Trophoblast cell (in vitro differentiated cells and primary cell): ENCODE data around the gene P2RY6.

Experiments used
- DNase-seq, 2 donors: peaks; one replicate each; pipeline ENCODE4 v3.0.0-alpha.2; 2016
- H2AFZ ChIP-seq: 2 replicates; pipeline ENCODE4 v1.6.1; 2013; ENCODE audit warnings: low read length, moderate library complexity, mild to moderate bottlenecking; ENCODE audit not compliant: insufficient read depth, poor library complexity
- H2AK5ac ChIP-seq: 2 replicates; pipeline ENCODE4 v1.6.1; 2013; ENCODE audit warnings: mild to moderate bottlenecking, low read length
- H2BK120ac ChIP-seq: 2 replicates; pipeline ENCODE4 v1.6.1; 2013; ENCODE audit warnings: low read length, mild to moderate bottlenecking, moderate library complexity; ENCODE audit not compliant: insufficient read depth, poor library complexity
- H2BK12ac ChIP-seq: 2 replicates; pipeline ENCODE4 v1.6.1; 2013; ENCODE audit warnings: mild to moderate bottlenecking, low read length, moderate library complexity
- H2BK5ac ChIP-seq: 2 replicates; pipeline ENCODE4 v1.6.1; 2013; ENCODE audit warnings: low read length, low read depth, moderate library complexity, mild to moderate bottlenecking; ENCODE audit not compliant: poor library complexity
- H3K14ac ChIP-seq: 2 replicates; pipeline ENCODE4 v1.6.1; 2013; ENCODE audit warnings: mild to moderate bottlenecking, low read length
- H3K18ac ChIP-seq: 2 replicates; pipeline ENCODE4 v1.6.1; 2013; ENCODE audit warnings: mild to moderate bottlenecking, low read length
- H3K23ac ChIP-seq: 2 replicates; pipeline ENCODE4 v1.6.1; 2013; ENCODE audit warnings: low read length
- H3K27ac ChIP-seq: 2 replicates; pipeline ENCODE4 v1.5.1; 2013; ENCODE audit warnings: low read depth, mild to moderate bottlenecking, inconsistent platforms, low read length, moderate library complexity
- H3K27me3 ChIP-seq: 2 replicates; pipeline ENCODE4 v1.6.1; 2013; ENCODE audit warnings: inconsistent platforms, mild to moderate bottlenecking, low read length, moderate library complexity; ENCODE audit not compliant: insufficient read depth
- H3K36me3 ChIP-seq, 2 experiments: 1 replicate in 1 of 2; 2 replicates in 1 of 2; pipeline ENCODE4 v1.6.1; 2013; ENCODE audit warnings: low read length in 2 of 2, mild to moderate bottlenecking in 2 of 2, moderate library complexity in 1 of 2; ENCODE audit not compliant: insufficient read depth in 2 of 2, control insufficient read depth in 1 of 2
- H3K4ac ChIP-seq: 2 replicates; pipeline ENCODE4 v1.6.1; 2013; ENCODE audit warnings: low read depth, mild to moderate bottlenecking, low read length, moderate library complexity
- H3K4me1 ChIP-seq, 2 experiments: 1 replicate in 1 of 2; 2 replicates in 1 of 2; pipeline ENCODE4 v1.6.1; 2013; ENCODE audit warnings: low read length in 2 of 2, mild to moderate bottlenecking in 2 of 2, moderate library complexity in 1 of 2; ENCODE audit not compliant: insufficient read depth in 2 of 2, control insufficient read depth in 1 of 2
- H3K4me2 ChIP-seq: 2 replicates; pipeline ENCODE4 v1.6.1; 2013; ENCODE audit warnings: inconsistent platforms, mild to moderate bottlenecking, low read length, moderate library complexity
- H3K4me3 ChIP-seq: 2 replicates; pipeline ENCODE4 v1.5.1; 2013; ENCODE audit warnings: mild to moderate bottlenecking, low read depth, low read length, inconsistent platforms
- H3K79me1 ChIP-seq: one replicate; pipeline ENCODE4 v1.6.1; 2013; ENCODE audit warnings: low read length
- H3K79me2 ChIP-seq: 2 replicates; pipeline ENCODE4 v1.6.1; 2013; ENCODE audit warnings: low read length, mild to moderate bottlenecking; ENCODE audit not compliant: control insufficient read depth, insufficient read depth, poor library complexity
- H3K9ac ChIP-seq: 2 replicates; pipeline ENCODE4 v1.6.1; 2013; ENCODE audit warnings: mild to moderate bottlenecking, low read length
- H3K9me3 ChIP-seq: 2 replicates; pipeline ENCODE4 v1.6.1; 2013; ENCODE audit warnings: low read depth, mild to moderate bottlenecking, control low read depth, inconsistent platforms, low read length; ENCODE audit not compliant: insufficient read depth
- H4K12ac ChIP-seq: 2 replicates; pipeline ENCODE4 v1.6.1; 2013; ENCODE audit warnings: low read depth, mild to moderate bottlenecking, low read length, moderate library complexity
- H4K8ac ChIP-seq: 2 replicates; pipeline ENCODE4 v1.6.1; 2013; ENCODE audit warnings: low read depth, mild to moderate bottlenecking, low read length, moderate library complexity
- H4K91ac ChIP-seq: one replicate; pipeline ENCODE4 v1.6.1; 2013; ENCODE audit warnings: low read depth, mild to moderate bottlenecking, low read length, moderate library complexity
- WGBS: extraction: QIAGEN DNeasy Blood & Tissue Kit; methylation state at CpG from one replicate; pipeline ENCODE4 v1.1.7; 2013; ENCODE audit warnings: missing lambda C conversion rate; ENCODE audit not compliant: insufficient read length, insufficient coverage; ENCODE audit errors: extremely low coverage; 5-methylcytosine and 5-hydroxymethylcytosine counted together

P2RY6 gene

DNA sequence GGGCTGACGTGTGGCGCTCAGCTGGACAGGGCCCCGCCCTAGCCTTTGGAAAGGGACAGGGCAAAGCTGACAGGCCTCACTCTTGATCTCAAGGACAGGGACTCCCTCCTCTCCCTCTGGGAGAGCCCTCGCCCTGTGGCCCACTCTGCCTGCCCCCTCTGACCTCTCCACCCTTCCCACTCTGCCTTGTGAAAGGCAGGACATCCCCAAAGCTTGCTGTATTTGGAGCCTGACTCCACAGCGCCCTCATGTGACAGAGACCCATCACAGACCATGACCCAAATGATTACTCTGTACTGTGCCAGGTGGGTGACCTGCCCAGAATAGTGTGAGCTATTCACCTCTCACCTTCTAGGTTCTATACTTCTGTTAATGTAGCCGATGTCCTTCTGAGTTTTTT, 35.3 kb upstream of the P2RY6 start:
- H3K9me3 ChIP-seq: no peaks in the 10 kb centered on the region
- no peak overlapping the region for H2BK5ac ChIP-seq
- peaks cover 5 to 9% of the 10 kb centered on the region in 2 experiments for H3K36me3 ChIP-seq
- no peaks in the 10 kb centered on the region for H3K27me3 ChIP-seq
- H3K9ac ChIP-seq: no peak overlapping the region
- peak overlapping the region; percentile 63 for H2AK5ac ChIP-seq
- no peak overlapping the region for H3K14ac ChIP-seq
- H3K4me2 ChIP-seq: no peak overlapping the region
- peak overlapping the region; percentile 34 for H3K18ac ChIP-seq
- H3K79me1 ChIP-seq: no peaks in the 10 kb centered on the region
- no CpG with 5 or more reads among the region's 6 CpGs for WGBS
- peak overlapping the region; percentile 28 for H4K91ac ChIP-seq
- H3K27ac ChIP-seq: no peak overlapping the region
- H2BK12ac ChIP-seq: peak overlapping the region; percentile 59
- H3K4ac ChIP-seq: no peak overlapping the region
- H4K12ac ChIP-seq: no peak overlapping the region
- H3K79me2 ChIP-seq: no peaks in the 10 kb centered on the region
- H3K4me1 ChIP-seq: peaks cover 15 to 21% of the 10 kb centered on the region in 2 experiments
- no peak overlapping the region for H2BK120ac ChIP-seq
- H4K8ac ChIP-seq: no peak overlapping the region
- no peak overlapping the region for H3K23ac ChIP-seq
- H2AFZ ChIP-seq: peak overlapping the region; percentile 52
- DNase-seq: peak; percentile 63 to 88
- H3K4me3 ChIP-seq: no peak overlapping the region

DNA sequence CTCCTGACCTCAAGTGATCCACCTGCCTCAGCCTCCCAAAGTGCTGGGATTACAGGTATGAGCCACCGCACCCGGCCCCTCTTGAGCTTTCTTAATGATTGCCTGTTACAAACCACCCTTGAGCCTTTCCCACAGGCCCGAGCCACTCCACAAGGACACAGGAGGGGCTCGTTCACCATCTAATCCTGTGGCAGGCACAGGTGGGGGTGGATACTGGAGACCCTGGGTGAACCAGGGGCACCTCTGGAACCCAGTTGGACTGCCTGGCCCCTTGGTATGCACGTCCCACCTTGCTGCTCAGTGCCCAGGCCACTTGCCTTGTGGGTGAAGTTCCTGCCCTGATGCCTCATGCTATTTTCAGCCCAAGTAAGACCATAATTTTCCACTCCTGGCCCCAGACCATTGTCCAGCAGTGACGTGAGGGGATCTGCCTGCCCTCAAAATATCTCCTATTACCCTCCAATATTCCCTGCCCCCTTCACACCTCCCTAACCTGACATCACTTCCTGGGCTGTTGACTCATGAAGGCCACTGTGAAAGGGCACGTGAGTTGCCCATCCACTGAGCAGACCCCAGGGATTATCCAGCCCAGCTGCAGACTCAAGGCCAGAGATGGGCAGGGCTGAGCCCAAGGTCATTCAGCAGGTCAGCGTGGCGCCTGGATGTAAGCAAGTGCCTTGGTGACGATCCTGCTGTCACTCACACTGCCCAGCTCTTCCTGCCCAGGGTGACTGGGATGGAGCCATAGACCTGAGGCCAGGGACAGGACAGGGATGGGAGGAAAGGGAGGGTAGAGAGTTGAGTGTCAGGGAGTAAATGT, 34.5 kb upstream of the P2RY6 start:
- H3K27me3 ChIP-seq: no peaks in the 10 kb centered on the region
- no peak overlapping the region for H4K12ac ChIP-seq
- no peak overlapping the region for H3K18ac ChIP-seq
- no peak overlapping the region for H3K4ac ChIP-seq
- H3K4me1 ChIP-seq: peaks cover 15 to 21% of the 10 kb centered on the region in 2 experiments
- H2AFZ ChIP-seq: no peak overlapping the region
- H3K4me3 ChIP-seq: no peak overlapping the region
- no peak overlapping the region for H4K91ac ChIP-seq
- no peak for DNase-seq
- WGBS: no CpG with 5 or more reads among the region's 10 CpGs
- no peak overlapping the region for H3K23ac ChIP-seq
- H2BK120ac ChIP-seq: no peak overlapping the region
- H3K79me2 ChIP-seq: no peaks in the 10 kb centered on the region
- H3K36me3 ChIP-seq: peaks cover 5 to 9% of the 10 kb centered on the region in 2 experiments
- H2BK12ac ChIP-seq: no peak overlapping the region
- H3K27ac ChIP-seq: no peak overlapping the region
- no peak overlapping the region for H3K9ac ChIP-seq
- no peaks in the 10 kb centered on the region for H3K9me3 ChIP-seq
- no peak overlapping the region for H3K4me2 ChIP-seq
- H2AK5ac ChIP-seq: no peak overlapping the region
- H2BK5ac ChIP-seq: no peak overlapping the region
- H3K14ac ChIP-seq: no peak overlapping the region
- H4K8ac ChIP-seq: no peak overlapping the region
- no peaks in the 10 kb centered on the region for H3K79me1 ChIP-seq

DNA sequence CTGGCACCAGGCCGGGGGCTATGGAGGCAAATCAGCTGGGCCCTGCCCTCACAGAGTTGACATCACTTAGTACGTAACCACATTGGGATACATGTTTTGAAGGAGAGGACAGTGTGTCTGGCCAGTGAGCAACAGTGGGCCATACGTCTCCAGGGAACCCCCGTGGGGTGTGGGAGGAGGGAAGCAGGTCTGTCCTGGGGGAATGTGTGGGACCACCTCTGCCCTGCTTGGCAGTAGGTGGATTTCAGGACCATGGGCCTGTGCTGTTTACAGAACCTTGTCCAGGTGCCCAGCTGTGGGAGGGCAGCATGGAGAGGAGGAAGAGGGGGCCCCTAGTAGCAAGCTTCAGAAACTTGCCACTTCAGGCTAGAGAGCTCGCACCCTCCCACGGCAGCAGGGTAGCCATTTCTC, 33.0 kb upstream of the P2RY6 start:
- H3K27me3 ChIP-seq: no peaks in the 10 kb centered on the region
- no CpG with 5 or more reads among the region's 6 CpGs for WGBS
- DNase-seq: no peak
- H2AFZ ChIP-seq: no peak overlapping the region
- H3K9ac ChIP-seq: no peak overlapping the region
- H4K8ac ChIP-seq: no peak overlapping the region
- no peak overlapping the region for H3K4me3 ChIP-seq
- H3K18ac ChIP-seq: no peak overlapping the region
- H3K14ac ChIP-seq: no peak overlapping the region
- H2AK5ac ChIP-seq: peak overlapping the region; percentile 27
- no peak overlapping the region for H3K23ac ChIP-seq
- peaks cover 15 to 29% of the 10 kb centered on the region in 2 experiments for H3K4me1 ChIP-seq
- peak overlapping the region; percentile 12 for H2BK120ac ChIP-seq
- H3K4me2 ChIP-seq: no peak overlapping the region
- H2BK5ac ChIP-seq: no peak overlapping the region
- no peak overlapping the region for H3K4ac ChIP-seq
- H3K36me3 ChIP-seq: peaks cover 5 to 9% of the 10 kb centered on the region in 2 experiments
- peaks cover 7% of the 10 kb centered on the region for H3K79me1 ChIP-seq
- peak overlapping the region; percentile 48 for H2BK12ac ChIP-seq
- H3K79me2 ChIP-seq: no peaks in the 10 kb centered on the region
- no peaks in the 10 kb centered on the region for H3K9me3 ChIP-seq
- H4K91ac ChIP-seq: peak overlapping the region; percentile 21
- no peak overlapping the region for H3K27ac ChIP-seq
- H4K12ac ChIP-seq: no peak overlapping the region

DNA sequence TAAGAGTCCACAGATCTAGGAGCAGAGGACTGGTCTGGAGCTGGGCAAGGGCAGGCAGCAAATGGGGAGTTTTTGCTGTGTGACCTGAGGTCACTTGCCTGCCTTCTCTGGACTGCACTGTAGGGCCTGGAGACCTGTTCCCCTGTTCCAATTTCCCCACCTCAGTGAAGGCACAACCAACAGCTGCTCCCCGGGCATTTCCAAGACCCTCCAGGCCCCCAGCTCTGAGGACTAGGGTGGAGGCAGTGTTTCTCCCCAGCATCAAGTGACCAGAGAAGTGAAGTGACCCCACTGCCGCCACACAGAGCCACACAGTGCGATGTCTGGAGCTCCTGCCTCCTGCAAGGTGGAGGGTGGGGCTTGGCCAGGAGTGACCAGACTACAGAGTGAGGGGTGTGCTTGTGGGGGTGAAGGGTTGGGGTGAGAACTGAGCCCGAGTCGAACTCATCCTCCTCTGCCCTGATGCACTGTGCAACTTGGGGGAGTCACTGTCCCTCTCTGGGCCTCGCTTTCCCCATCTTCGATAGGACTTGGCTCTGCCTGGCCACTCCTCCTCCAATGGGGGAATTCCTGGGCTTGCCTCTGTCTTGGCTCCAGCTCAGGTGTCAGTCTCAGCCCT, 32.5 kb upstream of the P2RY6 start:
- no peak overlapping the region for H4K12ac ChIP-seq
- peak overlapping the region; percentile 34 for H2BK12ac ChIP-seq
- no peak overlapping the region for H2AFZ ChIP-seq
- no peak overlapping the region for H3K23ac ChIP-seq
- peaks cover 15 to 29% of the 10 kb centered on the region in 2 experiments for H3K4me1 ChIP-seq
- no peak overlapping the region for H3K27ac ChIP-seq
- no peak overlapping the region for H3K4me2 ChIP-seq
- H3K4me3 ChIP-seq: no peak overlapping the region
- peaks cover 3 to 5% of the 10 kb centered on the region in 2 experiments for H3K36me3 ChIP-seq
- no peak overlapping the region for H3K9ac ChIP-seq
- H3K14ac ChIP-seq: no peak overlapping the region
- peak overlapping the region; percentile 31 for H4K8ac ChIP-seq
- H4K91ac ChIP-seq: peak overlapping the region; percentile 21
- H3K4ac ChIP-seq: no peak overlapping the region
- peak overlapping the region; percentile 15 for H2AK5ac ChIP-seq
- WGBS: no CpG with 5 or more reads among the region's 7 CpGs
- H2BK5ac ChIP-seq: no peak overlapping the region
- peaks cover 7% of the 10 kb centered on the region for H3K79me1 ChIP-seq
- no peaks in the 10 kb centered on the region for H3K79me2 ChIP-seq
- H2BK120ac ChIP-seq: peak overlapping the region; percentile 7
- no peaks in the 10 kb centered on the region for H3K27me3 ChIP-seq
- peak overlapping the region; percentile 28 for H3K18ac ChIP-seq
- H3K9me3 ChIP-seq: no peaks in the 10 kb centered on the region
- DNase-seq: no peak
